Right lobe of liver (tissue), 4 donors: Measurements from ENCODE around the gene LHFPL6.

Experiments
- CTCF ChIP-seq, 4 donors: fragments of 200-600 bp in 3 of 4; fragments of 450-650 bp in 1 of 4; IDR thresholded peaks; one replicate each; pipeline versions ENCODE4 v1.5.1 to v1.8.0; 2016 to 2022; ENCODE audit warnings: antibody characterized with exemption in 4 of 4, mild to moderate bottlenecking in 2 of 4
- POLR2A ChIP-seq: fragments of 450-650 bp; IDR thresholded peaks from one replicate; pipeline ENCODE4 v1.6.1; 2017; ENCODE audit warnings: antibody characterized with exemption, mild to moderate bottlenecking
- donor health status: DM: no; HTN: no; CAD: no.
- donor health status: DM: no; HTN: no; CAD: no.
- donor health status: DM: no; HTN: yes; CAD: no.

- TF ChIP-seq CTCF (IDR thresholded peaks at IDR 0.05), result no peak
- no peak for TF ChIP-seq POLR2A
These were observed 36.6 kb downstream of the LHFPL6 start for GRCh38 chr13:39566216-39566869.
